HG03135 (cell line): ENCODE data around the gene MOB2.

Source experiments
- ATAC-seq: cut with Tn5 transposase; IDR thresholded peaks from one replicate; pipeline ENCODE4 v1.9.1; 2021; ENCODE audit warnings: mild to moderate bottlenecking, moderate library complexity; ENCODE audit not compliant: unreplicated experiment

MOB2 gene

DNA sequence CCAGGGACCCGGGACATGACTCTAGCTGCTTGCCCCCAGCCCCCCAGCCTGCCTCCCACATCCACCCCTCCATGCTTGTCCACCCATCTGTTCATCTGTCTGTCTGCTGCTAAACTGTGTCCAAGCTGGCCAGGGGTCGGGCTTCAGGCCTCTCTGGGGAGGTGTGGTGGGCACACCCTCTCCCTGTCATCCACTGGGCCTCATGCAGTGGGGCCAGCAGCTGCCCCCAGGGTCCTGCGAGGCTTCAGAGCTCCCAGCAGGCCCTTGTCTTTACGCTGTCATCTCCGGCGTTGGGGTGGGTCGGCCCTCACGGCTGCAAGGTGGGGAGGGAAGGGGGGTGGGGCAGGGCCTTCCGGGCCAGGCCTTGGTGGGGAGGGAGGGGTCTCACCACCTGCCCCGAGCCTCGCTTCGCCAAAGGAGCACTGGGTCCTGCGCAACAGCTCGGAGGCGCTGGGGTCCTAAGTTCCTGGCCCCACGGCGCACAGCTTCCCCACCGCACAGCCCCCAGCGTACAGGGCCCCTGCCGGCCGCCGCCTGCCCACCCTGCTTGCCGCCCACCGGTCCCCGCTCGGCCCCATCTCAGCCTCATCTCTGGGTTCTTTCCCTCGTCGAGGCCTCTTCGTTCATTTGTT, 26.7 kb downstream of the MOB2 start:
- ATAC-seq = no peak

DNA sequence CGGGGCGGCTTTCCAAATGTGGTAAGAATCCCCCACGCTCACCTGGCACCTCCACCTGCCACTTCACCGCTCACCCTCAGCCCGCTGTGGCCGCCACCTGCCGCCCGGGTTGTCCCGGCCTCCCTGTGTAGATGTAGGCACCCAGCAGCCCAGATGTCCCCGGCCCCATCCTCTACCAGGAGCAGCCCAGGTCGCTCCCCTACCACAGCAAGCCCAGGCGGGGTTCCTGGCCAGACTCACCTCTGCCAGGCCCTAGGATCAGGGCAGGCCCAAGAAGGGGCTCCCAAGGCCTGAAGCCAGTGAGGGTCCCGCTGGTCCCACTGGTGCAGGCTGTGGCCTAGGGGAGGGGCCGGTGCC, 27.4 kb downstream of the MOB2 start:
- ATAC-seq = no peak

DNA sequence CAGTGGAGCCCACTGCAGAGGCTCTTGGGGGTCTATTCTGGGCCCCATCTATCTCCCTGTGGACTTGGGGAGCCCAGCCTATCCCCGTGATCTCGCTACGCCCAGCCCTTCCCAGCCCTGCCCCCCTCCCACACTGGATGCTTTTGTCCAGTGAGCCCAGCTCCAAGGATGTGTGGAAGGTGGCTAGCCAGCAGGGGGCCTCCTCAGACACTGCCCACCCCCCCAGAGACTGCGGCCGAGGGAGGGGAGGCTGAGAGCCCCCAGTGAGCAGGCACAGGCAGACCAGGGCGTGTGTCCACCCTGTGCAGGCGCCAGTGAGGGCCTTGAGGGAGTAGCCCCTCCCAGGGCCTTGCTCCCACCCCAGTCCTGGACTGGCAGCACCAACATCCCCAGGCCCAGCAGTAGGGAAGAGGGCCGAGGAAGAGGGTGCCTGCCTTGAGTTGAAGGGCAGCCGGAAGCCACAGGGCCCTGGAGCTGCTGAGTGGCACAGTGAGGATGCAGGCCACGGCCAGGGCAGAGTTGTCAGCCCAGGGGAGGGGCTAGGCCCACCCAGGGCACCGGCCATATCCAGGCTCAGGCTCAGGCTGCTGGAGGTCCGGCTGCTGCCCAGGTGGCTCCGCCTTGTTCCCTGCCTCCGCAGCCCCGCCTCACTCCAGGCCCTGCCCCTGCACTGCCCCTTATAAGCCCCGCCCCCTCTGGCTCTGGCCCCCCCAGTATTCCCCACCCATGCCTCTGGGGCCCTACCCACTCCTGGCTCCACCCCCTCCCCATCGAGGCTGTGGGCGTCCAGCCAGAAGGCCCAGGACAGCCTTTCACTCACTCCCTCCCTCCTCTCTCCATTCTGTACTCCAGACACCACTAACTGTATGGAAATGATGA, 28.0 kb downstream of the MOB2 start:
- ATAC-seq = no peak

GRCh38 chr11:1457856-1458255, 28.7 kb downstream of the MOB2 start:
- ATAC-seq = no peak

GRCh38 chr11:1457326-1457680, 29.3 kb downstream of the MOB2 start:
- ATAC-seq = no peak

DNA sequence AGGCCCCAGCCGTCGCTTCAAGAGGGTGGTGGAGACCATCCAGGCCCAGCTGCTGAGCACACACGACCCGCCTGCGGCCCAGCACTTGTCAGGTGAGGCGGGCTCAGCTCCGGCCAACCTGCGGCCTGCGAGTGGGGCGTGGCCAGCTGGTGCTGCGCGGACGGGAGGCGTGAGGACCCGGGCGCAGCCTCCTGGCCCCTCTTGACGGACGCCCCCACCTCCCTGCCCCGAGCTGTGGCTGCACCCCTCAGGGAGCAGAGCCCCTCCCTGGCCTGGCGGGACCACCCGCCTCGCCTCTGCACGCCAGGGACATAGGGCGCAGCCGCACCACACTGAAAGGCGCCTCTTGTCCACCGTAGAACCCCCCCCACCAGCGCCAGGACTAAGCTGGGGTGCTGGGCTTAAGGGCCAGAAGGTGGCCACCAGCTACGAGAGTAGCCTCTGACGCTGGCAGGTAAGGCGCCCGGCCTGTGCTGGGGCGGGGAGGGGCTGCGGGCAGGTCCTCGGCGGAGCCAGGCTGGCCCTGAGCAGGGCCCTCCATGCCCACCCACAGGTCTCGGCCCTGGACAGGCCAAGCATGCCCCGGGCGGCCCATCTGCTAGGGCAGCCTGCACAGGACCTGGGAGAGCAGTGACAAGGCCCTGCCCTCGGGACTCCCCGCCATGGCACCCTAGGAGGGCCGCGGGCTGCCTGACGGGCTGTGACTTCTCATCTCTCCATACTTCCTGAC, 29.8 kb downstream of the MOB2 start:
- ATAC-seq = no peak

GRCh38 chr11:1456176-1456575, 30.4 kb downstream of the MOB2 start:
- ATAC-seq = no peak

GRCh38 chr11:1455763-1456060, 30.9 kb downstream of the MOB2 start:
- no peak for ATAC-seq

GRCh38 chr11:1455032-1455762, 31.4 kb downstream of the MOB2 start:
- ATAC-seq = no peak

- no peak for ATAC-seq
Observed at GRCh38 chr11:1454576-1454975, 32.0 kb downstream of the MOB2 start.

DNA sequence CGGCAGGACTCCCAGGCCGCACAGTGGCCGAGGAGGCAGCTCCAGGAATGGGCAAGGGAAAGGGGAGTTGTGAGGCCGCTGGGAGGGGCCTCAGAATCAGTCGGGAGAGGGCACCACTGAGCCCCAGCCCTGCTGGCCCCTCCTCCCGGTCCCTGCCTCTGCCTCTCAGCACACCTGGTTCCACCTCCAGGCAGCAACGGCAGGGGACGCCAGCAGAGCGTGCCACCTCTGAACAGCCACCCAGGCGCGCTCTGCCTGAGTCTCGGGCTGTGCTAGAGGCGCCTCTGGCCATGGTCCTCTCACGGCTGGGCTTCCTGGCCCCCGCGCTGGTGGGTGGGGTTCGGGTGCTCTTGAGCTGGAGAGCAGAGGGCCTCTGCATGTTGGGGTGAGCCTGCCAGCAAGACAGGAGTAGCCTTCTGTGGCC, 33.0 kb downstream of the MOB2 start:
- ATAC-seq = no peak

DNA sequence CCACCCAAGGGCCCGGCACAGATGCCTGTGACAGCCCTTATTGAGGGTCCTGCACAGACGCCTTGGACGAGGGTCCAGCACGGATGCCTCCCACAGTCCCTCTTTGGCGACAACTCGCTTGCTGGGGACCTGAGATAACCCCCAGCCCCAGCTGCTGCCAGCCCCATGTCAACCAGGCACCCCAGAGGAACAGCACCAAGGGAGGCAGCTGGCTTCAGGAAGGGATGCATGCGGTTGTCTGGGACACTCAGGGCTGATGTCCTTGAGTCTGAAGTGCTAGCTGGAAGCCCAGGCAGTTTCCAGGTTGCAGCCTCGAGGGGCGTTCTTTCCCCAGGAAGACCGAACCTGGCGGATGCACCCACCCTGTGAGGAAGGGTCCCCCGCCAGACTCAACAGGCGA, 33.8 kb downstream of the MOB2 start:
- ATAC-seq = no peak

DNA sequence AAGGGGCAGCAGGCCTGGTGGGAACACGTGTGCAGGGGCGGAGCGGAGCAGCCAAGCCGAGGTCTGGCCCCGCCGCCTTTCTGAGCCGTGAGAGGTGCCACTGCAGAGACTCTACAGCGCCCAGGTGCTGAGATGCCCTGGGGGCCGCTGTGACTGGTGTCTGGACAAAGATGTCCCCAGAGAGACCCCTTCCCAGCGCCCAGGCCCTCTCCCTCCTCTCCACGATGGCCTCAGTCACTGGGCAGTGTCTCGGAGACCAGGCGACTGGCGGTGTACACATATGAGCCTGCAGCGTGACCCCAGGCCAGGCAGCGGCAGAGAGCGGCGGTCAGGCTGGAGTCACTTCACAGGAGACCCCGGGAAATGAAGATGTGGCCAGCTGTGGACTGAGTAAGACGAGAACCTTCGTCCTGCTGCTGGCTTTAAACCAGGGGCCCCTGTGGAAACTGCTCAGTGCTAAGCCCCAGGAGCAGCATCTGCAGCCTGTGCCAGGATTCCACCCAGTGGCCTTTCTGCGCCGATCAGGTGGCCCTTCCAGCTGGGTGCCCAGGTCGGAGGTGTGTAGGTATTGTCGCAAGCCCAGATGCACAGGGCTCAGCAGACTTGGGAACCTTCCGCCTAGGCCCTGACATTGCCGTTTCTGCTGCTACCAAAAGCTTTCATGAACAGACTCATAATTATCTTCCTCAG, 34.7 kb downstream of the MOB2 start:
- ATAC-seq = no peak

- ATAC-seq = no peak
Observed at GRCh38 chr11:1450949-1451710, 35.4 kb downstream of the MOB2 start.

GRCh38 chr11:1450344-1450875, 36.2 kb downstream of the MOB2 start:
- ATAC-seq = no peak

DNA sequence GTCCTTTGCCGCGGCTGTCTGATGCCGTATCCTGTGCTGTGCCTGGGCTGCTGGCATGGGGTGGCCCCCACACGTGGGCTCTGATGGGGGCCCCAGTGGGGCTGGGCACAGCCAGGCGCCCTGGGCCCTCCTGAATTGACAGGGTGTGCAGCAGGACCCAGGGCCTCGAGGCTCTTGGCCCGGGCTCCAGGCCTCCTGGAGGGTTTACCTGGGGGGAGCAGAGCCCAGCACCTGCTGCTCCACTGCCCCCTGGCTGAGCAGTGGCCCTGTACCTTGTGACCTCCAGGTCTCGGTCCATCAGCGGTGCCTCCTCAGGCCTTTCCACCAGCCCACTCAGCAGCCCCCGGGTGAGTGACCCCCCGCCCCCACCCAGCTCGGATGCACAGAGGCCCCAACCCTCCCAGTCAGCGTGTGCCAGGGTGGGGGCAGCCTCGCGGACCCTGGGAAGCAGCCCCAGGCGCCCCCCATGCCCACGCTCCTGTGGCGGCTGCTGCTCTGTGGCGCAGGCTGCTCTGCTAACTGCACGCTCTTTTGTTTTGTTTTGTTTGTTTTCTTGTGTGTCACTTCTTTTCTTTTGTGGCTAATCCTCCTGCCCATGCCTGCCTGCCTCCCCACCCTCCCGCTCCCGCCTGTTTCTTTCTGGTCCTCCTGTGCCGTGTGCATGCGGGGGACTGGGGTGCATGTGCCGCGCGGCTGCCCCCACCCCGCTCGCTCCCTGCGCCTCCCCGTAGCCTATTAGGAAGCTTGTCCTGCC, 36.9 kb downstream of the MOB2 start:
- no peak for ATAC-seq

DNA sequence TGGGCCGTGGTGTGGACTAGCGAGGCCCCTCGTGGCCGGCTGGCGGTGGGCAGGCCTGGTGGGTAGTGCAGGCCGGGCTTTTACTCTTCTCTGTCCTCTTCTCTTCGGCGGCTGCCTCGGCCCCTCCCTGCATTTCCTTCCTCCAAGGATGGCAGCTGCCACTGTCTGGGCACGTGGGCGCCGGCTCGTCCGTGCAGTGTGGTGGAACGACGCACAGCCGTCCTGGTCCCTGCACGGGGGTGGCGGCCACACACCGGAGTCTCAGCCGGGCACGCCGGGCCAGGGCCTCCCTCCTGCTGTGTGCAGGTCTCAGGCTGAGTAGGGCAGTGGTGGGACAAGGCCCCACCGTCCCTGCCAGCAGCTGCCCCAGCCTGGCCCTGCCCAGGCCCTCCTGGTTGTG, 37.7 kb downstream of the MOB2 start:
- ATAC-seq = no peak

DNA sequence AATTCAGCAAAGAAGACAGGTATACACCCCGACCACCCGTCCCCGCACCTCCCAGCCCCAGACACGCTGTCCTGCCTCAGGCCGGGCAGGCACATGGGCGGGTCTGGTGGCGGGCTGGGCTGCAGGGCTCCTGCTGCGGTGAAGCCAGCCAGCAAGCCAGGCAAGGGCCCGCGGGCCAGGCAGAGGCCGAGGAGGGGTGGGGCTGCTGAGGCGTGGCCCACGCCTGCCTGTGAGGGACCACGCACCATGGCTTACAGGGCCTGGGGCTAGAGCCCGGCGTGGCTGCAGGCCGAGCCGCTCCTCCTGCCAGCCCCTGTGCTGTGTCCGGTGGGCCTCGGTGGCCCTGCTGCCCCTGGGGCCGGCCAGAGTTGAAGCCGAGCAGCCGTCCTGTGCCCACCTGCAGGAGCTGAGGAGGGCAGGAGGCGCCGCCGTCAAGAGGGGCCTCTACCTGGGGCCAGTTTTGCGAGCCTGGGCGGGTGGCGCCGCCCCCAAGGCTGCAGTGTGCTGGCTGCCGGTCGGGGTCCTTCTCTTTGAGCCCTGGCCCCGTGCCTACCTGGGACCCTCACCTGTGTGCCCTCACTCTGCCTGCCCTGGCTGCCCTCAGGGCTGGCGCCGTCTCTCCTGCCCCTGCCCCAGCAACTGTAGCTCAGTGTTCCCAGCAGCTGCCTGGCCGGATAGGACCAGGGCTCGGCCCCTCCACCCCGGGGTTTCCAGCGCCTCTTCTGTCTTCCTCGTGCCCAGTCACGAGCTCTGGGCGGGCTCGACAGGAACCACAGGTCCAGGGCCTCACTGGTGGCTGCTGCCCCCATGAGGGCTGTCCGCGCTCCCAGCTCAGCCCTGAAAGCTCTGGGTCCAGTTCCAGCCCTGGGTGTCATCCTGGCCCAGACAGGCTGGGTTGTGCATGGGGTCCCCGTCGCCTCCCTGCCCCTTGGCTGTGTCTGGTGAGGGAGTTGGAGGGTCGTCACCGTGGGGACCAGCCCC, 38.4 kb downstream of the MOB2 start:
- no peak for ATAC-seq
